ENCODE measurements around the gene CCDC157. TPM values are rescaled to one million over a fixed set of nuclear protein-coding genes. Genes with fewer than 3 reads are reported as not detected.

CCDC157 gene
- total and polyA plus RNA-seq, 7 experiments from 2014 or later: 1.4 to 6.9 (median 2.3) TPM

GRCh38 chr22:30324014-30324730 is 32.6 kb upstream of the CCDC157 start:
- no peak for ATAC-seq
- Mint-ChIP-seq H3K27ac (peak overlapping the region; percentile 81 to 93 (median 89)), H3K9me3 (no peaks in the 10 kb centered on the region), H3K4me3 (peak overlapping the region; percentile 87 to 96 (median 93)), H3K36me3 (peaks cover 0 to 30% (median 20%) of the 10 kb centered on the region in 5 donors), H3K27me3 (no peaks in the 10 kb centered on the region), H3K4me1 (peaks cover 64 to 78% (median 72%) of the 10 kb centered on the region in 7 donors)
- H3K36me3 ChIP-seq (ENCODE audit: control insufficient read depth in 2 of 3, insufficient read depth in 3 of 3, low read length in 3 of 3): peaks cover 0 to 32% (median 4%) of the 10 kb centered on the region in 3 experiments
- H3K27ac ChIP-seq (ENCODE audit: low read depth, low read length): peak overlapping the region; percentile 78
- no peaks in the 10 kb centered on the region for H3K9me3 ChIP-seq (ENCODE audit: control insufficient read depth in 2 of 3, low read length in 3 of 3)
- peak in 7 of 9 donors; percentile 31 to 50 (median 35) for DNase-seq
- ChIA-PET CTCF (interaction anchor here (0.6 to 8.1 kb wide), 8 partner anchors 9 to 64 kb away, joined by 3 to 78 read pairs (median 4); partner anchors contain the start of genes CASTOR1 and RNF215), POLR2A (interaction anchor here (0.6 to 48.9 kb wide), 6 partner anchors 12 to 959 kb away, joined by 3 to 1265 read pairs (median 6); partner anchors contain the start of genes CASTOR1, CCDC157 and SF3A1)
- H3K4me1 ChIP-seq (ENCODE audit: control insufficient read depth in 2 of 2, insufficient read depth in 2 of 2, low read length in 2 of 2): peaks cover 59 to 69% of the 10 kb centered on the region in 2 donors
- H3K27me3 ChIP-seq (ENCODE audit: control insufficient read depth in 2 of 2, insufficient read depth in 2 of 2, low read length in 2 of 2): no peaks in the 10 kb centered on the region
- intact Hi-C loops (cut with micrococcal nuclease): no loop called here
- H3K4me3 ChIP-seq (ENCODE audit: low read length): peak overlapping the region; percentile 83

- H3K36me3 ChIP-seq (ENCODE audit: control insufficient read depth in 2 of 3, insufficient read depth in 3 of 3, low read length in 3 of 3): peaks cover 0 to 28% (median 4%) of the 10 kb centered on the region in 3 experiments
- no peak for DNase-seq
- intact Hi-C loops (cut with micrococcal nuclease): no loop called here
- H3K9me3 ChIP-seq (ENCODE audit: control insufficient read depth in 2 of 3, low read length in 3 of 3): no peaks in the 10 kb centered on the region
- peak overlapping the region; percentile 83 for H3K4me3 ChIP-seq (ENCODE audit: low read length)
- peaks cover 0 to 30% (median 18%) of the 10 kb centered on the region in 5 donors for H3K36me3 Mint-ChIP-seq
- H3K27me3 ChIP-seq (ENCODE audit: control insufficient read depth in 2 of 2, insufficient read depth in 2 of 2, low read length in 2 of 2): no peaks in the 10 kb centered on the region
- peaks cover 59% of the 10 kb centered on the region in 2 donors for H3K4me1 ChIP-seq (ENCODE audit: control insufficient read depth in 2 of 2, insufficient read depth in 2 of 2, low read length in 2 of 2)
- ATAC-seq: no peak
- peak overlapping the region; percentile 78 for H3K27ac ChIP-seq (ENCODE audit: low read depth, low read length)
- peak overlapping the region; percentile 81 to 93 (median 89) for H3K27ac Mint-ChIP-seq
- ChIA-PET CTCF (interaction anchor here (0.7 to 8.1 kb wide), 6 partner anchors 10 to 218 kb away, joined by 3 to 78 read pairs (median 4); partner anchors contain the start of genes CASTOR1 and RNF215), POLR2A (interaction anchor here (0.6 to 48.9 kb wide), 8 partner anchors 11 to 958 kb away, joined by 3 to 1265 read pairs (median 4); partner anchors contain the start of genes CASTOR1, CCDC157, RNF215 and SF3A1)
- peak overlapping the region; percentile 87 to 96 (median 93) for H3K4me3 Mint-ChIP-seq
- no peaks in the 10 kb centered on the region for H3K27me3 Mint-ChIP-seq
- peaks cover 54 to 67% (median 61%) of the 10 kb centered on the region in 7 donors for H3K4me1 Mint-ChIP-seq
- no peaks in the 10 kb centered on the region for H3K9me3 Mint-ChIP-seq
Measured at GRCh38 chr22:30325065-30325720, 31.6 kb upstream of the CCDC157 start.

DNA sequence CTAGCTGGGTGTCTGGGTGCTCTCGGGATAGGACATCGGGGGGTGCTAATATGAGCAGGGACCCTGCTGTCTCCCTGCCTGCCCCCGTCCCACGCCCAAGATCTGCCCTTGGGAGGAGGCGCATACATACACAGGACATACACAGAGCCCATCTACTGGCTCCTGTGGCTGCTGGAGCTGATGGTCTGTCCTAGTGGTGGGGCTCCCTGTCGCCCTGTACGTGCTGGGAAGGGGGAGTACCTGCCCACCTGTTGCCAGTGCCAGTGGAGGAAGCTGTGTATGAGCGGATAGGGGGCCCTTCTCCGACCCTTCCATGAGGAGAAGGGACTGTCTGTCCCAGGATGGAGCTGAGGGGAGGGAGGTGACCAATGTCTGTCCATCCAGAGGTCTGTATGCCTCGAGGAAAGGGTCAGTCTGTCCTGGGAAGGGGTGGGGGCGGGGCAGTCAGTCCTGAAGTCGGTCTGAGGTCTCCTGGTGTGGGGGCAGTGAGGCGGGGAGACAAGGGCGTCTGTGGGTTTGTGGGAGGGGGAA is 31.0 kb upstream of the CCDC157 start:
- Histone ChIP-seq H3K36me3 (ENCODE audit: control insufficient read depth in 2 of 3, insufficient read depth in 3 of 3, low read length in 3 of 3) (peaks cover 0 to 27% (median 2%) of the 10 kb centered on the region in 3 experiments), H3K27me3 (ENCODE audit: control insufficient read depth in 2 of 2, insufficient read depth in 2 of 2, low read length in 2 of 2) (no peaks in the 10 kb centered on the region), H3K4me1 (ENCODE audit: control insufficient read depth in 2 of 2, insufficient read depth in 2 of 2, low read length in 2 of 2) (peaks cover 53 to 59% of the 10 kb centered on the region in 2 donors), H3K4me3 (ENCODE audit: low read length) (peak overlapping the region; percentile 83), H3K9me3 (ENCODE audit: control insufficient read depth in 2 of 3, low read length in 3 of 3) (no peaks in the 10 kb centered on the region), H3K27ac (ENCODE audit: low read depth, low read length) (peak overlapping the region; percentile 78)
- no peaks in the 10 kb centered on the region for H3K9me3 Mint-ChIP-seq
- CTCF ChIA-PET: interaction anchor here (0.7 to 8.1 kb wide), 3 partner anchors 36 to 218 kb away, joined by 3 to 78 read pairs (median 4); partner anchors contain the start of gene CASTOR1
- DNase-seq (no peak), ATAC-seq (no peak)
- no peaks in the 10 kb centered on the region for H3K27me3 Mint-ChIP-seq
- H3K4me1 Mint-ChIP-seq: peaks cover 48 to 66% (median 59%) of the 10 kb centered on the region in 7 donors
- peaks cover 3 to 30% (median 20%) of the 10 kb centered on the region in 5 donors for H3K36me3 Mint-ChIP-seq
- H3K27ac Mint-ChIP-seq: peak overlapping the region; percentile 81 to 93 (median 89)
- POLR2A ChIA-PET: interaction anchor here (0.6 to 48.9 kb wide), 7 partner anchors 10 to 101 kb away, joined by 3 to 1265 read pairs (median 5); partner anchors contain the start of genes CASTOR1, CCDC157, RNF215 and SF3A1
- H3K4me3 Mint-ChIP-seq: peak overlapping the region; percentile 87 to 96 (median 93)
- intact Hi-C loops (cut with micrococcal nuclease): loop anchor here (1.0 to 2.0 kb wide), 7 partner anchors 17 to 99 kb away; partner anchors contain the start of genes RNF215 (in 2 of the 2), CASTOR1 (in 1 of the 2) and OSM (in 1 of the 2)

DNA sequence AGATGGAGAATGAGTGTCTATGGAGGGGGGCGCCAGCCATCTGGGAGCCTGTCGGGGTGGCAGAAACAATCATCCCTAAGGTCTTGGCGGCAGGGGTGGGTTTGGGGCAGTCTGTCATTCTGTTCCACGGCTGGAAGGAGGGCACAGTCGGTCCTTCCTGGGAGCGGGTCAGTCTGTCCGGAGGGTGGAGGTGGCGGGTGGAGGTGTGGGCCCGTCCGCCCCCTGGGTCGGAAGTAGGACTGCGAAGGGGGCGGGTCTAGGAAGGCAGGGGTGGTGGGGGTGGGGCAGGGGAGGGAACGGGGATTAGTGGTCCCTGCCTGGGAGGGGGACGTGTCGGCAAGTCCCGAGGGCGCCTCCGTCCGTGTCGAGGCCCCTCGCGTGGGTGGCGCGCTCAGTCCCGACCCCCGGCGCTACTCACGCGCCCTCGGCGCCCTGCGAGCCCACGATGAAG is 30.5 kb upstream of the CCDC157 start:
- ChIA-PET CTCF (interaction anchor here (0.7 to 8.1 kb wide), 4 partner anchors 25 to 219 kb away, joined by 3 to 78 read pairs (median 4); partner anchors contain the start of gene CASTOR1), POLR2A (interaction anchor here (0.5 to 48.9 kb wide), 6 partner anchors 10 to 83 kb away, joined by 3 to 1265 read pairs (median 8); partner anchors contain the start of genes CASTOR1, CCDC157, SEC14L2 and SF3A1)
- Mint-ChIP-seq H3K4me1 (peaks cover 43 to 61% (median 54%) of the 10 kb centered on the region in 7 donors), H3K4me3 (peak overlapping the region; percentile 87 to 96 (median 93)), H3K27ac (peak overlapping the region; percentile 81 to 93 (median 89)), H3K9me3 (no peaks in the 10 kb centered on the region), H3K27me3 (no peaks in the 10 kb centered on the region), H3K36me3 (peaks cover 3 to 31% (median 18%) of the 10 kb centered on the region in 5 donors)
- H3K27me3 ChIP-seq (ENCODE audit: control insufficient read depth in 2 of 2, insufficient read depth in 2 of 2, low read length in 2 of 2): no peaks in the 10 kb centered on the region
- H3K9me3 ChIP-seq (ENCODE audit: control insufficient read depth in 2 of 3, low read length in 3 of 3): no peaks in the 10 kb centered on the region
- peak overlapping the region; percentile 78 for H3K27ac ChIP-seq (ENCODE audit: low read depth, low read length)
- H3K4me3 ChIP-seq (ENCODE audit: low read length): peak overlapping the region; percentile 83
- DNase-seq: peak in 1 of 9 donors; percentile 40
- peaks cover 0 to 24% (median 0%) of the 10 kb centered on the region in 3 experiments for H3K36me3 ChIP-seq (ENCODE audit: control insufficient read depth in 2 of 3, insufficient read depth in 3 of 3, low read length in 3 of 3)
- H3K4me1 ChIP-seq (ENCODE audit: control insufficient read depth in 2 of 2, insufficient read depth in 2 of 2, low read length in 2 of 2): peaks cover 48 to 55% of the 10 kb centered on the region in 2 donors
- peak; percentile 15 for ATAC-seq
- intact Hi-C loops (cut with micrococcal nuclease): loop anchor here (1.0 to 2.0 kb wide), 7 partner anchors 17 to 98 kb away; partner anchors contain the start of genes RNF215 (in 2 of the 2), CASTOR1 (in 1 of the 2) and OSM (in 1 of the 2)

DNA sequence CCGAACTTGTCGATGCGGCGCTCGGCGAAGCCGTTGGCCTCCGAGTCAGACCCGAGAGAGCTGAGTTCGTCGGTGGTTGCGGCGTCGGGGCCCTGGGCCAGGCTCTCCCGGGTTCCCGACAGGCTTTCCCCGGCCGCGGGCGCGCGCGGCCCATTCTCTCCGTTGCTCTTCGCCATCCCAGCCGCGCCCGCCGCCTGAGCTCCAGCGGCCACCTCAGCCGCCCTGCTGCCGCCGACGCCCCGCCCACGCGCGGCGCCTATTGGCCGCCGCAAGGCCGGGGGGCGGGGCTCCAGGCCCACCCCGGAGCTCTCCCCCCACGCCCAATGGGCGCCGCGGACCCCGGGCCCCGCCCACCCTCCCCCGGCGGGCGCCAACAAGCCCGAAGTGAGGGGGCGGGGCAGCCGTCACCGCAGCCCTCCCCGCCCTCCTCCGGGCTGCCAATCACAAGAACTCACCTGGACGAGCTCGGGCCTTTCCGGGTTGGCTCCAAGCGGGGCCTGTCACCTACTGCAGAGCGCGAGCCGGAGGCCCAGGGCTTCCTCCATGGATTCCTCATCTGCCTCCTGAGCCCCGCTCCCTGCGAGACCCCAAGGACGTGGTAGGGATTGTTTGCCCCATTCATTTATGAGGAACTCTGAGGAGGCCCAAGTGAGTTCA is 30.0 kb upstream of the CCDC157 start, which contains the start of gene TBC1D10A:
Gene TBC1D10A (minus strand): TSS at position 236 of the 657 bp plus-strand sequence. CDS start 60 bp downstream, at position 176.
- peak within 1 kb of the TSS; percentile 83 for H3K4me3 ChIP-seq (ENCODE audit: low read length)
- Mint-ChIP-seq H3K27ac (peak within 1 kb of the TSS; percentile 82 to 94 (median 90)), H3K4me1 (peaks cover 37 to 55% (median 48%) of the 10 kb centered on the region in 7 donors), H3K4me3 (peak within 1 kb of the TSS; percentile 87 to 96 (median 93)), H3K9me3 (no peaks in the 10 kb centered on the region), H3K36me3 (peaks cover 3 to 32% (median 19%) of the 10 kb centered on the region in 5 donors), H3K27me3 (no peaks in the 10 kb centered on the region)
- intact Hi-C loops (cut with micrococcal nuclease): loop anchor here (1.0 to 2.0 kb wide), 10 partner anchors 8 to 97 kb away; partner anchors contain the start of genes CASTOR1 (in 2 of the 2), OSM (in 2 of the 2), RNF215 (in 2 of the 2) and SF3A1 (in 2 of the 2)
- POLR2A ChIA-PET: interaction anchor here (0.5 to 48.9 kb wide), 5 partner anchors 9 to 83 kb away, joined by 3 to 1265 read pairs (median 10); partner anchors contain the start of genes CASTOR1, CCDC157, SEC14L2 and SF3A1
- H3K27ac ChIP-seq (ENCODE audit: low read depth, low read length): peak within 1 kb of the TSS; percentile 78
- H3K36me3 ChIP-seq (ENCODE audit: control insufficient read depth in 2 of 3, insufficient read depth in 3 of 3, low read length in 3 of 3): peaks cover 0 to 21% (median 0%) of the 10 kb centered on the region in 3 experiments
- DNase-seq (peak; percentile 87 to 93 (median 92)), ATAC-seq (peak; percentile 97)
- no peaks in the 10 kb centered on the region for H3K9me3 ChIP-seq (ENCODE audit: control insufficient read depth in 2 of 3, low read length in 3 of 3)
- CTCF ChIA-PET: interaction anchor here (1.1 to 8.1 kb wide), 3 partner anchors 13 to 37 kb away, joined by 4 to 78 read pairs (median 4); partner anchors contain the start of gene CASTOR1
- peaks cover 43 to 49% of the 10 kb centered on the region in 2 donors for H3K4me1 ChIP-seq (ENCODE audit: control insufficient read depth in 2 of 2, insufficient read depth in 2 of 2, low read length in 2 of 2)
- no peaks in the 10 kb centered on the region for H3K27me3 ChIP-seq (ENCODE audit: control insufficient read depth in 2 of 2, insufficient read depth in 2 of 2, low read length in 2 of 2)

All from naive thymus-derived CD4-positive, alpha-beta T cell (primary cell).